GM21360 (cell line): ENCODE measurements around the gene PDZD7.
"Not testable (repeated sequence)": the region's sequence is repeated elsewhere in the genome, so short reads cannot be mapped to it uniquely, and the experiment has no call there.

ENCODE experiments used
- ATAC-seq: cut with Tn5 transposase; IDR thresholded peaks from one replicate; pipeline ENCODE4 v1.9.1; 2021; ENCODE audit warnings: mild to moderate bottlenecking, moderate library complexity; ENCODE audit not compliant: unreplicated experiment

The PDZD7 gene

GRCh38 chr10:101041252-101041761, 10.4 kb upstream of the PDZD7 start:
- peak; percentile 49 for ATAC-seq

- no peak for ATAC-seq
These were observed 9.9 kb upstream of the PDZD7 start for GRCh38 chr10:101040851-101041250.

DNA sequence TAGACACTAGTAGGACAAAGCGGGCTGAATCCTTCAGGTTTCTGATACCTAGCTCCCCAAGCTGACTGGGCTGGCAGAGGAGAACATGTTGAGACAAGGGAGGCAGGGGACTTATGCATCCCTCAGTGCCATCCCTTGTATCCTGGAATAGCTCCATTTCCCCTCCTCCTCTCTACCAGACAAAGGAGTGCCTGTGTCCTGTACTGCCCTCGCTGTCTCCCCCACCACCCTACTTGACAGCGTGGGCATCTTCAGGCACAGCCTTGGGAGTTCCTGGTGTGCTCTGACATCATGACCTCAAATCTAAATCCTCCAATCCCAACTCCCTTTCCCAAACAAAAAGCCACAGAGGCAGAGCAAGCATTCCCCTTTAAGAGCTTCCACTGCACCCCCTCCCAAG, 9.1 kb upstream of the PDZD7 start:
- ATAC-seq, result no peak

DNA sequence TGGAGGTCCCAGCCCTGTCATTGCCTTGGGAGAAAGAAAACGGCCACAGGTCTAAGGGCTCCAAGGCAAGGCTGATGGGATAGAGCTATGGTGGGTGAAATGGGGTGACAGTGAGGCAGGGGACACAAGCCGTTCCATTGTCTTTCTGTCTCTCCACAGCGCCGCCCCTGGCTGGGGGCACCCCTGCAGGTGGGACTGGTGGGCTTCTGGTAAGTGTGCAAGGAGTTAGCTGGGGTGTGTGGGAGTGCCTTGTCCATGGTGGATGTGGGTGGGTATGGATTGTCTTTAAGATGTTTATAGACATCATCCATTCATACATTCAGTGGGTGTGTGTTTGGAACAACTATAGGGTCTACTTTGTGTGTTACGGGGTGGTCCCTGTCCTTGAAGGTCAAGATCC, 7.6 kb upstream of the PDZD7 start:
- no peak for ATAC-seq

GRCh38 chr10:101036726-101037125, 5.8 kb upstream of the PDZD7 start:
- no peak for ATAC-seq

GRCh38 chr10:101035916-101036702, 5.2 kb upstream of the PDZD7 start:
- ATAC-seq, result no peak

- no peak for ATAC-seq
These were observed 4.4 kb upstream of the PDZD7 start for GRCh38 chr10:101035314-101035713.

- ATAC-seq, result not testable (repeated sequence)
These were observed 3.5 kb upstream of the PDZD7 start for GRCh38 chr10:101034404-101034803.

DNA sequence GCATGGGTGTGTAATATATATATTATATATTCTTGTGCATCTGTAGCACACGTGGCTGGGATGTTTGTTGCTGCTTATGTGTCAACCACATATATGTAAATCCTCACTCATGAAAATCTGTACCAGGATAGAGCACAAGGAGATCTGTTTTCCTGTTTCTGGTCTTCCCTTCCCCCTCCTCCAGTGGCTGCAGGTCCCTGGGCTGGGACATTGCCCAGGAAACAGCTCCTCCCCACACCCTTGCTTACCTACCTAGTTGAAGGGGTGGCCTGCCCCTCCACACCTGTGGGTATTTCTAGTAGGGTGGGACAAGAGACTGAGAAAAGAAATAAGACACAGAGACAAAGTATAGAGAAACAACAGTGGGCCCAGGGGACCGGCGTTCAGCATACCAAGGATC, 2.3 kb upstream of the PDZD7 start:
- ATAC-seq, result no peak

GRCh38 chr10:101032637-101033224, 1.8 kb upstream of the PDZD7 start:
- no peak for ATAC-seq

DNA sequence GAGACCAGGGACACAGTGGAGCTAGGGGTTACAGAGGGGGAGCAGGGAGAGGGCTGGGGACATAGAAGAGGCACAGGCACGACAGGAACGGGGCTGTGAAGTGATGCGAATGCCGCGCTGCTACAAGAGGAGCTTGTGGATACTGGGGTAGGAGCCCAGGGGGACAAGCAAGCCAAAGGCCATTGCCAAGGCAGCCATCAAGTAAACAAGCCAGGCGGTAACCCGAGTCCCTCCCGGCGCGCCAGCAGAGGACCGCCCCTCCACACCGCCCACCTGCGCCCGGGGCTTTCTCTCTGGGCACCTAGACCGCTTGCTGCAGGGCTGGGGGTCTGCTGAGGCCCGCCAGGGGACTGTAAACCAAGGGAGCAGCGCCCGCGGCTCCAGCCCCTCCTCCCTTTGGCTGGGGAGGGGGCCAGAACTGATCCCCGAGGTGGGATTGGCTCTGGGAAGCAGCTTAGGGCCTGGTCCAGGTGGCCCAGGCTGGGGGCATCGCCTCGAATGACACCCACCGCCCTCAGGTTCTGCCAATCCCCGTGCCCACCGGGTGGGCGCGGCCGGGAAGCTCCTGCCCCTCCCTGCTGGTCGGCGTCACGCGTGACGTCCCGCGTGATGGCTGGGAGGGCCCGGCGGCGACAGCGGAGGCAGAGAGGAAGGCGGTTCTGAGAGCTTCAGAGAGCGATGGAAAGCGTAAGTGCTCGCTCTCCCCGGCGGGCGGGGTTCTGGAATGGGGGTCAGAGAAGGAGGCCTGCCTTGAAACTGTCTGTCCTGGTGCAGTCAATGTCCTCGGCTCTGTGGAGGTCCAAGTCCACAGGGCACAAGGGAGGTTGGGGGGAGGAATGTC, 1.1 kb upstream of the PDZD7 start:
- ATAC-seq, result no peak

- ATAC-seq, result no peak
These were observed 317 bp downstream of the PDZD7 start for GRCh38 chr10:101030496-101031127.

- ATAC-seq, result no peak
These were observed 1.2 kb downstream of the PDZD7 start for GRCh38 chr10:101029520-101030295.

DNA sequence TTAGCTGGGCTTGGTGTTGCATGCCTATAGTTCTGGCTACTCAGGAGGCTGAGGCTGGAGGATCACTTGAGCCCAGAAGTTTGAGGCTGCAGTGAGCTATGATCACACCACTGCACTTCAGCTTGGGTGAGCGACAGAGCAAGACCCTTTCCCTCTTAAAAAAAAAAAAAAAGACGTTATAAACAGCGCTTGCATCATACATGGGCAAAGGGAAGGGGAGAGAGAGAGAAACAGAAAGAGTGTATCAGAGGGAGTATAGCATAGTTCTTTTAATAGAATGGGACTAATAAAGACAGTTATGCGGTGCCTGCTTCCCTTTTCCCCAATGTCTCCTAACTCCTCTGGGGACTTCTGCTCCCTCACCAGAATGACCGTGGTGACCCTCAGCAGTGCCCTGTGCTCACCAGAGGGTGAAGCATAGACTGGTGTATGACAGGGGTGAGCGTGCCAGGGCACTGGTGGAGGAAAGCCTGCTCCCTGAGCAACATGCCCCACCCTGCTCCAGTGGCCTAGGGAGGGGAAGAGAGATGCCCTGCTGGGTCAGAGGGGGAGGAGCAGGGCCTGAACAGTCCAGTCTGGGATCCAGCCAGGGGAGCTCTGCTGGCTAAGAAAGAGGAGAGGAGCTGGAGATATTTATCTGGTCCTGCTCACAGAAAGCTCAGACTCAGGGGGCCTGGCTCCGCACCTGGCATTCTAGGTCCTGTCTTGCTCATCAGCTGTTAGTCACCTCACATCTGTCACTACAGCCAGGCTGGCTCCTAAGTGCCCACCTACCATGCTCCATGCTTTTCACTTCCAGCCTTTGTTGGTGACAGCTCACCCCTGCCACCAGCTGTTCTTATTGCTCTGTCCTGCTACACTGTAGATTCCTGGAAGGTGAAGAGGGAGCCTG, 2.2 kb downstream of the PDZD7 start:
- no peak for ATAC-seq

DNA sequence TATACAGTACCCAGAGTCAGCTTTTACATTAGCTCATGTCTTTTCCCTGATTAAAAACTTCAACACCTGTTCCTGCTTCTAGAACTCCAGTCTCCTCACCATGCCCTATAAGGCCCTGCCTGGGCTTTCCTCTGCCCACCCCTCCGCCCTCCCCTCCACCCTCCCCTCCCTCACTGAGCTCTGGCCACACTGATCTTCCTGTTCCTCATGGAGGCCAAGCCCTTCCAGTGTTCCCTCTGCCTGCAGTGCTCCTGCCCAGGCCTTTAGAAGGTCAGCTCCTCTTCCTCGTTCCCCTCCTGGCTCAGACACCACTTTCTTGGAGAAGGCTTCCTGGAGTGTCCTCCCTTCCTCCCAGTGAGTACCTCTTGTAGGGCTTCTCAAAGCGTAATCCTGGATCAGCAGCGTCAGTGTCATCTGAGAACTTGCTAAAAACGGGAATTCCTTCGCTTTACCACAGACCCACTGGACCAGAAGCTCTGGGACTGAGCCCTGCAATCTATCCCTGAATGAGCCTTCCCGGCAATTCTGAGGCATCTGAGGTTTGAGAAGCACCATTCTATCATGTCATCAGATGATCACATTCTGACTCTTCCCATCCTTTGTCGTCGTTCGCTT, 3.7 kb downstream of the PDZD7 start:
- no peak for ATAC-seq

DNA sequence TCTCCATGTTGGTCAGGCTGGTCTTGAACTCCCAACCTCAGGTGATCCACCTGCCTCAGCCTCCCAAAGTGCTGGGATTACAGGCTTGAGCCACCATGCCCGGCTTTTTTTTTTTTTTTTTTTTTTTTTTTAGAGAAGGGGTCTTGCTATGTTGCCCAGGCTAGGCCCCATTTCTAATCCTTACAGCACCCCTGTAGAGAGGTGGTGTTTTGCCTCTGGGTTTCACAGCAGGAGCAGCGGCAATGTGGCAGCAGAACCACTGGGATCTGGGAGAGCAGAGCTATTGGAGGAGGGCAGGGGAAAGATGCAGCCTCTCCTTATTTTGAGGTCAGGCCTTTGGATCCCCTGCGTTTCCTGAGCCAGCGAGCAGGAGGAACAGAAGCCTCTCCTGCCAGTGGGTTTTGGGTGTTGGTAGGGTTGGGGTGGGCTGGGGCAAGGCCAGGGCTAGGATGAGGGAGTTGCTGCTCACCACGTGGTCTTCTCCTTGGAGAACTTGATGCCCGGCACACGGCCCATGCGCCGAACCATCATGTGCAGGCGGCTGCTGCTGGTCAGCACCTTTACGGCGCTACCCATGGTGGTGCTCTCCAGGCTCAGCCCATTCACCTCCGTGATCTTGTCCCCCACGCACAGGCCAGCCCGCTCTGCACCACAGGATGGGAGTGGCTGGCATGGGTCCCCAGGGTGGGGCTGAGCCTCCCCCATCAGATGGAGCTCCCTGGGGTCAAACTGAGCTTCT, 7.8 kb downstream of the PDZD7 start:
- ATAC-seq, result no peak

DNA sequence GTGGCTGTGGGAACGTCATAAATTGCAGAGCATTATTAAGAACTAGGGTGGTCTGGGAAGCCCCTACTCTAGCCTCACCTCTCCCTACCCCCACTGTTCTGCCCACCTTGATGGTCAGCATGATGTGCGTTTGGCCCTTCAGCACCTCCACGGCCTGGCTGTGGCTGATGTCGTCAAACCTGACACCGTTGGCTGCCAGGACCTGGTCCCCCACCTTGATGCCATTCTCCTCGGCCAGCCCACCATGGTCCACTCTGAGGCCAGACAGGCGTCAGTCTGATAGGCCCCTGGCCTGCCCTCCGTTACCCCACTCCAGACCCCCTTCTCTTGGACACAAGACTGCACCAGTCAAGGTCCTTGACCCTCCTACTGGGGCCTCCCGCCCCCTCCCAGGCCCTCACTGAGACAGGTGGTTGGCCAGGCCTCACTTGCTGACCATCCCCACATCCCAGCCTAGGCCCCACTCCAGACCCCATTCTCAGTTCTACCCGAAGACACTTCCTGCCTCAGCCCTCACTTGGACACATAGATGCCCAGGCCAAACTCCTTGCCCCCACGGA, 9.2 kb downstream of the PDZD7 start:
- ATAC-seq, result no peak

- ATAC-seq, result no peak
These were observed 9.7 kb downstream of the PDZD7 start for GRCh38 chr10:101021239-101021638.
